Stomach smooth muscle (tissue), 2 donors: ENCODE data around the gene EIF4G3.

ENCODE experiments used
- H3K27ac ChIP-seq: one replicate; pipeline ENCODE4 v1.7.0; 2013; ENCODE audit warnings: mild to moderate bottlenecking, low read length, inconsistent platforms
- H3K27me3 ChIP-seq, 2 donors: one replicate each; pipeline ENCODE4 v1.7.0; 2013; ENCODE audit warnings: low read length in 2 of 2; ENCODE audit not compliant: insufficient read depth in 2 of 2, control insufficient read depth in 1 of 2
- H3K36me3 ChIP-seq, 2 donors: one replicate each; pipeline ENCODE4 v1.7.0; 2013; ENCODE audit warnings: low read length in 2 of 2; ENCODE audit not compliant: control insufficient read depth in 2 of 2, insufficient read depth in 2 of 2
- H3K4me1 ChIP-seq: one replicate; pipeline ENCODE4 v1.7.0; 2013; ENCODE audit warnings: low read length; ENCODE audit not compliant: control insufficient read depth, insufficient read depth
- H3K4me3 ChIP-seq, 2 donors: one replicate each; pipeline ENCODE4 v1.7.0; 2013; ENCODE audit warnings: low read length in 2 of 2
- H3K9ac ChIP-seq, 2 donors: one replicate each; pipeline ENCODE4 v1.7.0; 2013; ENCODE audit warnings: low read length in 2 of 2, mild to moderate bottlenecking in 1 of 2
- H3K9me3 ChIP-seq, 2 donors: one replicate each; pipeline ENCODE4 v1.7.0; 2013; ENCODE audit warnings: low read length in 2 of 2; ENCODE audit not compliant: control insufficient read depth in 2 of 2
- donor health status: healthy.
- donor health status: Pancreatic carcinoma.

EIF4G3 gene

DNA sequence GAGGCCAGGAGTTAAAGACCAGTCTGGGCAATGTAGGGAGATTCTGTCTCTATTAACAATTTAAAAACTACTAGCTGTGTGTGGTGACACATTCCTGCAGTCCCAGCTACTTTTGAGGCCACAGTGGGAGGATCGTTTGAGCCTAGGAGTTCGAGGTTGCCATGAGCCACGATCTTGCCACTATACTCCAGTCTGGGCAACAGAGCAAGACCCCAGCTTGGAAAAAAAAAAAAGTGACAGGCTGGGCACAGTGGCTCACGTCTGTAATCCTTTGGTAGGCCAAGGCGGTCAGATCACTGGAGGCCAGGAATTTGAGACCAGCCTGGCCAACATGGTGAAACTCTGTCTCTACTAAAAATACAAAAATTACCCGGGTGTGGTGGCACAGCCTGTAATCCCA lies 416.4 kb downstream of the EIF4G3 start:
- Histone ChIP-seq H3K36me3 (peaks cover 41 to 56% of the 10 kb centered on the region in 2 donors), H3K27ac (no peak overlapping the region), H3K27me3 (no peaks in the 10 kb centered on the region), H3K4me3 (no peak overlapping the region), H3K9me3 (no peaks in the 10 kb centered on the region), H3K9ac (no peak overlapping the region), H3K4me1 (no peaks in the 10 kb centered on the region)
